GM12874 (cell line): ENCODE data around the gene KRT12.

Experiments used
- CTCF ChIP-seq: IDR thresholded peaks from 2 replicates; pipeline ENCODE4 v1.5.1; 2011; ENCODE audit warnings: low read depth, mild to moderate bottlenecking, control low read depth, low read length, moderate library complexity; ENCODE audit not compliant: insufficient read depth

Gene KRT12

DNA sequence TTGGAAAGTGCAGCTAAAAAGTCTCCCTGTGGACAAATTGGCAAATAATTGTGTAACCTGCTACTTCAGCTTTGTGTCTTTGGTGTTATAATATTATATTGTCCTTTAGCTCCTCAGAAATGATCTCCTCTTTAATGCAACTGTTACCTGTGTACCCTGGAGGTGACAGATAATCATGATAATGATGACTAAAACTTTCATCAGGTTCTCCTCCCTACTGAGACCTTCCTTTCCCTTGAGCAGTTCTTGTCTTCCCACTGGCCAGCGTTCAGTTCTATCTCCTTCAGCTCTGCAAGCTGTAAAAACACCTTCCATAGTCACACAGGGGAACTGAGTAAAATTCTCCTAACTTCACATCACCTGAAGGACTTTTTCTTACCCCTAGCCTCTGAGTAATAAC, 14.7 kb downstream of the KRT12 start:
- TF ChIP-seq CTCF = no peak

DNA sequence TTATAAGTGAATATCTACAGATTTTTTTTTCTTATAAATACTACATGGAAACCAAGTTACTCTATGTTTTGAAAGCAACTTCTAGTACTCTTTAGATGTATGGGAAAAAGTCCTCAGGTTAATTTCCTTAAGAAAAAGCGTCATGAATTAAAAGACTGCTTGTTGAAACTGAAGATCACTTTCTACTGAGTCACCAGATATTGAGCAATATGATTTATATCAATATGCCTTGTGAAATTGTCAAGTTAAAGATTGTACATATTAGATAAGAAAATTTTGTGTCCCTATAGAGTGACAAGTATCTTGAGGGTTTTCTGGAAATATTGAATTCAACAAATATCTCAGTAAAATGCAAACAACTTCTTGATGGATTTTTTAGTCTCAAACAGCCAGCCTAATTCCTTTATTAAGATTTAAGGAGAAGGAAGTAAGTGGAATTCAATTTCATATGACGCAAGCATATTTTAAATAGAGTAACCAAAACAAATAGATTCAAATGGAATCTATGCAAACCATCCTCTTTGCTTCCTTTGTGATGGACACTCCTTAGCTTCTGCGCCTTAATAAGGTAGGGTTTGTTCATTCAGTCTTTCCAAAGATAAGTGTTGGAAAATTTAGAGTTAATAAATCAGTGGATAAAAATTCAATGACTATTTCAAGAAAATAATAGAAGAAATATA, 16.6 kb downstream of the KRT12 start:
- TF ChIP-seq CTCF = no peak

DNA sequence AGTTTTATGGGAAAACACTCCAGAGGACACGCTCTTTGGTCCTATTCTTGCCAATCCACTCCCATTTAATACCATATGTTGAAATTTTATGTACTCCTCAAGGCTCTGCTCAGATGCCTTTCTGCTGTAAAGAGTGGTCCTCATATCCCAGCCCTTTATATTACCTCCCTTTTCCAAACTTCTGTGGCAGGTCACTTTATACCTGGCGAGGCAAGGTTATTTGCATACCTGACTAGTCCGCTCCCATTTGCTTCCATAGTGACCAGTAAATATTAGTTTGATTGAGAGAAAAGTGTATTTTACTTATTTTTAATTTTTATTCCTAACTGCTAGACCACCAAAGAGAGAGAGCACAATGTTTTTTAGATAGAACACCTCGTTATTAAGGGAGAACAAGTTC, 17.3 kb downstream of the KRT12 start:
- no peak for TF ChIP-seq CTCF

- no peak for TF ChIP-seq CTCF
These were observed 18.3 kb downstream of the KRT12 start for GRCh38 chr17:40848583-40849235.

GRCh38 chr17:40846515-40847144, 20.4 kb downstream of the KRT12 start:
- no peak for TF ChIP-seq CTCF

GRCh38 chr17:40844671-40845107, 22.3 kb downstream of the KRT12 start:
- no peak for TF ChIP-seq CTCF

DNA sequence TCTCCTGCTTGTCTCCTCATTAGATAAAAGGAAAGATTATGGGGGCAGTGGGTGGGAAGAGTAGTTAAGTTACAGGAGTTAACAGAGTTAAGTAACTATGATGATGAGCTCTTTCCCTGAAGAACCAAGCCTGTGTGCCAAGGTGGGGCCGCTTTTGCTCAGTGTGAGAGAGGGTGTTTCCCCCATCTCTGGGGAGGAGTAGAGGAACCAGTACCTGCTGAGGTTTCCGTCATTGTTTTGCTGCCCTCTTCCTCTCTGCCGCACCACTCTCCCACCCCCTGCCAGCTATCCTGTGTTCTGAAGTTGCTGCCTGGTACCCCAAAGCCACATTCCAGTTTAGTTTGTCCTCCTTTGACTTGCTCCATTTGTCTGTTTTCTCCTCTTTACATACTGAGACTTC, 23.8 kb downstream of the KRT12 start:
- TF ChIP-seq CTCF = no peak
